Left kidney (tissue), 2 donors: ENCODE data around the gene BRME1. TPM values are rescaled to one million over a fixed set of nuclear protein-coding genes. Genes with fewer than 3 reads are reported as not detected.

Experiments
- DNase-seq: peaks from one replicate; pipeline ENCODE4 v3.0.0-alpha.2; 2013
- polyA plus RNA-seq: library from polyadenylated mRNA; unstranded; fragments of 120-200 nt; gene quantifications from one replicate; pipeline ENCODE4 v1.2.1, GENCODE V29; 2013; ENCODE audit not compliant: insufficient read length

The BRME1 gene
- polyA plus RNA-seq, 1 donor = 6.8 TPM

GRCh38 chr19:13846557-13847406 lies 59.1 kb downstream of the BRME1 start:
- DNase-seq = peak; percentile 95

DNA sequence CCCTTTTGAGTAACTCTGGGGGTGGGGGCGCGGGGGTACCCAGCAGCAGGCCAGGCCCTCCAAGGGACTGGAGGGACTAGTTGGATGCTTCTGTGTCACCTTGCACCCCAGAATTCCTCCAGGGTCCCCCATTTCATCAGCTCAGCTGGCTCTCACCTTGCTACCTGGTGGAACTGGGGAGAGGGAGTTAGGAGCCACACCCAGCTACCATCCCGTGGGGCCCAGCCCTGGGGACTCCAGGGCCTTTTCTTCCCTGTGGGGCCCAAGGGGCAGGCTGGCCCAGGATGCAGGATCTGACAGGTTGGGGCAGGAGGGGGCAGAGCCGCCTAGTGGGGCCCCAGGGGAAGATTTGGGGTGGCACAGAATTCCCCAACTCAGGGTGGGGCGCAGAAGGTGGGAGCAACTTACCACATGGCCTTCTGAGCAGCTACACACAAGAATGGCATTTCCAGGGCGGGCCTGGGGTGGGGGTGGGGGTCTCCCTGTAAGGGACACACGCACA lies 61.7 kb downstream of the BRME1 start:
- no peak for DNase-seq

DNA sequence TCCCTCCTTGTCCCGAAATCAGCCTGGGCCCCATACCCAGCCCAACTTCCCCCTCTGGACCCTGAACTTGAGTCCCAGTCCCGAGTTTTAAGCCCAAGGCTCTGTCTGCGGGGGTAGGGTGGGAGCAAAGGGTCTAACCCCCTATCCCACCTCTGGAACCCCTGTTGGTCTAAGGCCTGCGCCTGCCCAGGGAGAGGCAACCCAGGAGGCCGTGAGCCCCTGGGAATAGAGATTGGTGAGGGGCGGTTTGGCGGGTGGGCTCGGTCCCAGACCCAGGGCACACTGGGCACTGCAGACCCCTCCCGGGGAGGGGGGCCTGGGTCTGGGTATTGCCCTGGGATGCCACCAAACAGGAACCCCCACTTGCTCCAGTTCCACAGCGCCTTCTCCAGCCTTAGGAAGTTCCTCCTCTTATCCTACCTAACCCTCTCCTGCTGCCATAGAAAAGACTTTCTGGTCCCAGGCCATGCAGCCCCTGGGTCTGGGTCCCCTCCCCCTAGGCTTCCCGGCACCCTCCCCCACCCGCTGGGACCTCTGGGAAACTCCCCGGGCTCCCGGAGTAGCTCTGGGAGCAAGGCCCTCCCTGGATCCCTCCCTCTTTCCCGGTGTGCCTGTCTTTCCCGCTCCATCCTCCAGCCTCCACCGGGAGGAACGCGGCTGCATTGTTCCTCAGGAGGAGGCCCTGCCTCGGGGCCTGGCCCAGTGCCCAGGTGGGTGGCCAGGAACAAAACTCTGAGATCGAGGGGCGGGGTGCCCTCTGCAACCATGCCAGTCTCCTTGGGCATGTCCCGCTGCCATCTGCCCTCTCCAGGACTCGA lies 62.6 kb downstream of the BRME1 start:
- no peak for DNase-seq

DNA sequence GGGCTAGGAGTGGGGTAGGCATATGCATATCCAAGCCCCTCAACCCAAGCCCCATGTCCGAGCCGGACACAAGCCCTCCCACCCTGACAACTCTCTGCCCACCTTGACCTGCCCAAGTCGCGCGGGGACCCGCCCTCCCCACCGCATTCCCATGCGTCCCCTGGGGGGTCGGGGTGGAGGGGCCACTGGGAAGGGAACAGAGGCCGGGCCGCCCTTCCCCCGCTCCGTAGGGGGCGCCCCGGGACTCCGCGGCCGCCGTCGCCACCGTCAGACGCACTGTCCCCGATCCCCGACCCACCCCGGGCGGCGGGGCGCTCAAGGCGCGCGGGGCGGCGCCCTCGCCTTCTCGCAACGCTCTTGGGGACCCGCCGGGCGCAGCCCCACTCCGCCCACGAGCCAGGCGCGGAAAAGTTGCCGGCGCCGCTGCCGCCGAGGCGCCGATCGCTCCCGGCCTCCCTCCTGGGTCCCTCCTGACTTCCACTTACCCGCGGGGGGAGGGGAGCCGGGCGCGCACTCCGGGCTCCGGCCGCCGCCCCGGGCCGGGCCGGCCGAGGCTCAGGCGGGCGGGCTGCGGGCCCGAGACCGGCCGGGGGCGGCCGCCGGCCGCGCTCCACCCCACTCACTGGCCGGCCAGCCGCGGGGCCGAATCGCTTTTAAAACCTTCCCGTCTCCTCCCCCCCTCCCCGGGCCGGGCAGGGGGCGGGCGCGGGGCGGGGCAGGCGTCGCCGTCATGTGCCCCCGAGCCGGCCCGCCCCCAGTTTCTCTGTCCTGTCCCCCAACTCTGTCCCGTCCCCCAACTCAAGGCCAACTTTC lies 63.4 kb downstream of the BRME1 start:
- DNase-seq = no peak

DNA sequence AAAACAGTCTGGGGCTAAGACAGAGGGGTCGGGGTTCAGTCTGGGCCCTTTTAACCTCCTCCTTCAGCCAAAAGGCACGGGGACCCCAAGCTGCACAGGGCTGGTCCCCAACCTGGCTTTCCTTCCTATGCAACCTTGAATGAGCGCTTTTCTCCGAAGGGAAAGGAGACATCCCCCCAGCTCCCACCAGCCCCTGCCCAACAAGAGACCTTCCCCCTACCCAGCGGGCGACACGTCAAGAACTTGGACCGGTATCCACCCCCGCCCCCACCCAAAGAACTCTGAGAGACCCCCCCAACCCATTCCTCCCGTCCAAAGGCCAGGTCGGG lies 64.0 kb downstream of the BRME1 start:
- no peak for DNase-seq

- DNase-seq = no peak
These were observed 64.6 kb downstream of the BRME1 start for GRCh38 chr19:13841086-13841961.

GRCh38 chr19:13840305-13841085 lies 65.4 kb downstream of the BRME1 start:
- no peak for DNase-seq

DNA sequence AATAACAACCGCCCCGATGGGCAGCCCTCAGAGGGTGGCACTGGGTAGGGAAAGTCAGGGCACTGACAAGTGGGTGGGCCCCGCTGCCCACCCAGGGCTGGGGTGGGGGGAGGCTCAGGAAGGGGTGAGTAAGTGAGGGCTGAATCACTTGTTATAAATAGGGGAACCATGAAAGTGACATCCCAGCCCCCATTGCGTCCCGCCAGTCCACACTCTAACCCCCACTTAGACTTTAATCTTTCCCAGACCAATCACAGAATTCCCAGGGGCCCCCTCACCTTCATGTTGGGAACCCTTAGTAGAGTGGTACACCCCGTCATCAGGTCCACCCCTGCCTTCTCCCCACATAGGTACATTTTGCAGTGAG lies 66.0 kb downstream of the BRME1 start:
- DNase-seq = no peak

DNA sequence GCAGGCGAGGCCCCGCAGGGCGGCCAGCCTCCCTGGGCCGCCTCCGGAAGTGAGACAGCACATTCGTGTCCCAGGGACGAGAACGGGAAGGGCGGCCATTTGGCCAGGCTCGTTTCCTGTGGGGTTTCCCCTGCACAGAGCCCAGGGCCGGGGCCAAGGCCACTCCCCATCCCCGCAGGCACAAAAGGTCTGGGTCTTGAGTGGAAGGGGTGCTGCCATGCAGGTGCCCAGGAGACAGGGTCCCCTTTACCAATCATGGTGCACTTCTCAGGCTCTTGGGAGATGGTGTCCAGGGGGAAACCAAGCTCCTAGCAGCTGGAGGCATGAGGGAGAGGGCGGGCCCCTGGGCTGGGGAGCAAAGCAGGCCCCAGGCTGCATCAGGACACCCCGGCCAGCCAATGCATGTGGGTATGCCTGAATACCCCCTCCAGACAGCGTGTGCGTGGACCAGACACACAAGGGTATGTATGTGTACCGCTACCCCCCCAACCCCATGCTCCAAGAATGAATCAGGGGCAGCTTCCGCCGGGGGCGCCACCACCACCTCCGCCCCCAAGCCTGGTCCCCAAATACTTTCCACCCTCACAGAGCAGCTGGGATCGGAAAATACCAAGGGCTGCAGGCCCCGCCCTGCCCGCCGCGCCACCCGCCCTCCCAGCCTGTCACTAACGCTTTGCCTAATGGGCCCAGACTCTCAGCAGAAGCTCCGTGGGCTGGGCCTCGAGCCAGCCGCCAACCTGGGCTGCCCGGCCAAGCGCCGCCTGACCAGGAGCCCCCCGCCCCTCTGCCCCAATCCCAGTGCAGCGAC lies 66.6 kb downstream of the BRME1 start:
- DNase-seq = no peak

- DNase-seq = no peak
These were observed 67.3 kb downstream of the BRME1 start for GRCh38 chr19:13838435-13839129.

DNA sequence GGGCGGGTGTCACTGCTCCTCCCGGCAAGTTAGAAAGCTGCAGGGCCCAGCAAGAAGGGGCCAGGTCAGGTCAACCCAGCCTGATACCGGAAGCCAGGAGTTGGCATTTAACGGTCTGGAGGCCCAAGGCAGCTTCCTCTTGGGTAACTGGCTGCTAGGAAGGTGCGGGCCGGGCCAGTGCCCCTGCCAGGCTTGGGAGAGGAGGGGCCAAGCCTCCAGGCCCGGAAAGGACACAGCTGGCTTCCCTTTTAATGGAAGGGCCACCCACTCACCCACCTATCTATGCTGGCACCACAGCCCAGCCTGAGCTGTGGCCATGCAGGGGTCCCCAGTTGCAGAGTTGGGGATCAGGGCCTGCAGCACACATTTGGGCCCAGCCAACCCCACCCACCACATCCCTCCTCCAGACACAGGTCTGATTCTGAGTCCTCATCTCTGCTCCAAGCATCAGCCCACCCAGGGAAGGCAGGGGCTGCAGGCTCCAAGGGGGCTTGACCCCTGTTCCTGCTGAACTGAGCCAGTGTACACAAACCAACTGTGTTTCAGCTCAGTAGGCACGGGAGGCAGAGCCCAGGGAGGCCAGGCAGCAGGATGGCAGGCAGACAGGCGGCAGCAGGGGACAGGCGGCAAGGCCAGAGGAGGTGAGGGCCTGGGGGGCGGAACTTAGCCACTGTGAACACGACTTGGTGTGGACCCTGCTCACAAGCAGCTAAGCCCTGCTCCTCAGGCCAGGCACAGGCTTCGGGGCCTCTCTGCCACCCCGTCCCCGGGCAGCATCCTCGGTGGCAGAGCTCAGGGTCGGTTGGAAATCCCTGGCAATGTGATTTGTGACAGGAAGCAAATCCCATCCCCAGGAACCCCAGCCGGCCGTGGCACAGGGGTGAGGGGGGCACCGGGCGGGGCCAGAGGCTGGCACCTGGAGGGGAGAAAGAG lies 69.9 kb downstream of the BRME1 start:
- no peak for DNase-seq

- no peak for DNase-seq
These were observed 71.5 kb downstream of the BRME1 start for GRCh38 chr19:13834244-13835069.

- DNase-seq = peak; percentile 89
These were observed 72.3 kb downstream of the BRME1 start for GRCh38 chr19:13833330-13834243.
